T-helper 1 cell (primary cell): ENCODE results near the gene SMTNL2.
A peak's percentile ranks its signal among the peaks of the same experiment; 100 is the strongest.

Experiments used
- DNase-seq, 5 donors: peaks; one replicate each; pipeline ENCODE4 v3.0.0-alpha.2; 2012 to 2020

The SMTNL2 gene

DNA sequence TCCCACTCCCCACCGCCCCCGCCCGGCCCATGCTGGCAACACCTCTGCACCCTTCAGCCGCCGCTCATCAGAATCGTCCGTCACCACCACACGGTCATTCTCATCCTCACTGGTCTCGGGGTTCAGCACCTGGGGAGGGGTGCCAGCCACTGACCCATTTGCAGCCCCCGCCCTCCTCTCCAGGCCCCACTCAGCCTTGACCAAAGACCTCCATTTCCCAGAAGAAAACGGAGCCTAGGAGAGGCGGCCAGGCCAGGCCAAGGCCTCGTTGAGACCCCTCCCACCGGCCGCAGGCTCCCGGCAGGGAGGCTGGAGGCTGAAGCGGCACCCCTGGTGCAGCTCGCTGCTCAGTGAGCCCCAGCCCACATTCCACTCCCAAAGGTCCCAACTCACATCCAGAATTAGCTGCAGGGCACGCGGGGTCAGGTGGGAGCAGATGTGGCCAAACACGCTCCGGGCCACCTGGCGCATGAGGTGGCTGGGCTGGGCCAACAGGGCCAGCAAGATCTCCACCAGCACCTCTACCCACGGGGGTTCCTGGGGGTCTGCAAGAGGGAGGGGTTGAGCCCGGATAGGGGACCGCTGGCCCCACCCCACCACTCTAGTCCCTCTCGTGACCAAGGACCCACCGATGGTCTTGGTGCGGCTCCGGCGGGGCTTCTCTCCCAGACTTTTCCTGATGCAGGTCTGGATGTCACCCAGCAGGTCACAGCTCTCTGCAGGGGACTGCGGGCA is 38.9 kb upstream of the SMTNL2 start:
- no peak for DNase-seq

GRCh38 chr17:4547118-4547906 is 37.0 kb upstream of the SMTNL2 start:
- no peak for DNase-seq

DNA sequence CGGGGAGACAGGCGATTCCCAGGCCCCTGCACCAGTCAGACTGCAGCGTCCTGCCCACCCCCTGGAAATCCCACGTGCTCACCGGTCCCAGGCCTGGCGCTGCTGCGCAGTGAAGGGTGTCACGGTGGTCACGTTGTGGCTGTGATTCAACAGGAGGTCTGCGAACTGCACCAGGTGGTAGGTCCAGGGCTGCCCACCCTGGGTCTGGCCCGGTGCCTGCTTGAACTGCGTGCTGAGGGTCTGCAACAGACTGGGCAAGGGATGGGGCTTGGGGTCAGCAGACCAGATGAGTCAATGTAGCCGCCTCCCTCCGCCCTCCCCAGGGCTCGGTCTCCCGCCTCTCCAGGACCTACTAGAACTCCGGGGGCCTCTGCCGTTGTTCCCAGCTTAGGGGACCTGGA is 36.3 kb upstream of the SMTNL2 start:
- no peak for DNase-seq

- DNase-seq: no peak
Measured at GRCh38 chr17:4548721-4549531, 35.4 kb upstream of the SMTNL2 start.

GRCh38 chr17:4549781-4550533 is 34.4 kb upstream of the SMTNL2 start:
- DNase-seq: no peak

DNA sequence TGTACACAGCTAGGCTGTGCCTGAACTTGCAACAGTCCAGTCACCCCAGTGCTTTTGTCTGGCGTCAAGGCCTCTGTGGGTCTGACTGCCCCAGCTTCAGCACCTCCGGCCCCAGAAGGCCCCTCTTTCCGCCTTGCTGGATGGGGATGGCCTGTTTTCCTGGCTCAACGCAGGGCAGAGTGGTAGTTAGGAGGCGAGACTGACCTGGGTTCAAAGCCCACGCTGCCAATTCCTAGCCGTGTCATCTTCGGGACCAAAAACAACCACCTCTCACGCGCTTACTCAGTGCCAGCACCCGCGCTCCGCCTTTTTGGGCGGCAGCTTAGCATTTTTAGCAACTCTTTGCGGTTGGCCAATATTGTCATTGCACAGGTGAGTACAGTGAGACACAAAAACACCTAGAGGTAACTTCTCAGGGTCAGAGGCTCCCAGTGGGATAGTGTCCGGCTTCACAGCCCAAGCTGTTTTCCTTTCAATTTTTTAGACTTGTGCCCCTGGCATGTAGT is 33.7 kb upstream of the SMTNL2 start:
- no peak for DNase-seq

GRCh38 chr17:4551141-4551540 is 33.2 kb upstream of the SMTNL2 start:
- no peak for DNase-seq

GRCh38 chr17:4551796-4552525 is 32.4 kb upstream of the SMTNL2 start:
- DNase-seq: no peak

GRCh38 chr17:4553669-4554068 is 30.7 kb upstream of the SMTNL2 start:
- DNase-seq: no peak

DNA sequence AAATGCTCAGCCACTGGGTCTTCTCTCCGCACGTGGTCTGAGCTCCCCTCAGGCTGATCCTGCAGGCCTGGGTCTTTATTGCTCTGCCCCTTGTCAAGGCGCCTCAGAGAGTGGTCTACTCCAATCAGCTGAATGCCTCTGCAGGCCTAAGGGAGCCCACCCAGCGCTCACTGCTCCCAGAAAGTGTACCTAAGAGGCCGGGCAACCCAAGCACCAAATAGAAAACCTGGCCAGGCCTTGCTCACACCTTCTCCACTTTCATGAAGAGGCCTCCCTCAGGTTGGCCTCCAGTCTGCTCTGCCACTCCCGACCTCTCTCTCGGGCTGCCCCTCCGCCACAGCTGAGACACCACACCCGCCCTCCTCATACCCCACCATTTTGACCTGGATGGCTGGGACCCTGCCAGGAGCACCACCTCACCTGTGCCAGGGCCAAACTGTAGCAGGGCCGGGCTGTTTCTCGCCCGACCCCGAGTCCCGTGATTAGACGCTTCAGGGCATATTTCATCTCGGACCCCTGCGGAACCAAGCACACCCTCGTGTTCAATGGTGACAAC is 29.8 kb upstream of the SMTNL2 start:
- DNase-seq: no peak

DNA sequence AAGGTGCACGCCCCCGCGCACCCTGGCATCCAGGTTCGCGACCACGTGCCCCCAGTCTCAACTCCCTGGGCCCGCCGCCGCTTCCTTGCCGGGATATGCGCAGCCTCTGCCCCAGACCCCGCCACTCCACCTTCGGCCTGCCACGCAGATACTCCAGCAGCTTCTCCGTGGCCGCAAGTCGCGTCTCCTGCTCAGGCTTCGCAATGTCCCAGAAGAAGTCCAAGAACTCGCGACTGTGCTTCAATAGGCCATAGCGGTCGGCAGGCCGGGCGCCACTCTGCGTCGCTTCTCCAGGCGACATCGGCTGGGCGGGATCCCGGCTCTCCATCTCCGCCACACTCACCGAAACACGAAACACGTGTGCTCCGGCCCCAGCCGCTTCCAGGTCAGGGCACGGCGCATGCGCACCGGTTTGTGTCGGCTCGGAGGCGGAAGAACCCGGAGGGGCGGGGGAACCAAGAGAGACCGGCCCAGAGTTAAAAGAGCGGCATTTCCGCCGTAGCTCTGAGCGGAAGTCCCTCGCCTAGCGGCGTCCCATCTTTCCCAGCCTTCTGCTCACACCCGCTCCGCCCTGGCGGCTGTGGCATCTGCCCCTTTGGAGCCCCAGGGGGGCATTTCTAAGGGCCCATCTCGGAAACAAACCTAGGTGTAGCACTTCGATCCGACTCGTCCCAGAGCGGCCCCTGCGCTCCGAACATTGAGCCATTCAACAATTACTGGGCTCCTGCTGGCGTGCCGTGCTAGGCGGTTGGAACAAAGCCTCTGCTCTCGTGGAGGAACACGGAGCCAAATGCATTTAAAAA is 29.1 kb upstream of the SMTNL2 start, which contains the start of gene MYBBP1A:
Gene MYBBP1A, minus strand, starts transcription at position 388 of the 803 bp plus-strand sequence. Its CDS starts 60 bp downstream, at position 328.
- DNase-seq: peak; percentile 96 to 98 (median 96)

GRCh38 chr17:4555873-4556759 is 28.2 kb upstream of the SMTNL2 start:
- DNase-seq: no peak

DNA sequence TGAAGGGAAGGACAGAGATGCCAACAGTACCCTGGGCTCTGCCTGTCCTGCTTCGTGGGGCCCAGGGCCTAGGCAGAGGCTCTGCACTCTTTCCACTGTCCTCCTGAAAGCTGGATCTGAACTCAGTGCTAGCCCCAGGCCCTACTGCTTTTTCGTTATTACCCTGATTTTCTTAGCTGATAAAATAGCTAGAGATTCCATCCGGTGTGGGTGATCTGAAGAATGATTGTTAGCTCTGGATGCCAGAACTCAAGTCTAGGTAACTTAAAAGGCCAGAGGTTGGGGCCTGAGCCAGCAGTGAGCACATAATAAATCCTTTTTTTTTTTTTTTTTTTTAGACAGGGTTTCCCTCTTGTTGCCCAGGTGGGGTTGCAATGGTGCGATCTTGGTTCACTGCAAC is 27.3 kb upstream of the SMTNL2 start:
- DNase-seq: no peak

- no peak for DNase-seq
Measured at GRCh38 chr17:4557626-4558346, 26.5 kb upstream of the SMTNL2 start.

- DNase-seq: no peak
Measured at GRCh38 chr17:4558347-4558971, 25.9 kb upstream of the SMTNL2 start.

GRCh38 chr17:4559139-4559791 is 25.1 kb upstream of the SMTNL2 start:
- DNase-seq: no peak

DNA sequence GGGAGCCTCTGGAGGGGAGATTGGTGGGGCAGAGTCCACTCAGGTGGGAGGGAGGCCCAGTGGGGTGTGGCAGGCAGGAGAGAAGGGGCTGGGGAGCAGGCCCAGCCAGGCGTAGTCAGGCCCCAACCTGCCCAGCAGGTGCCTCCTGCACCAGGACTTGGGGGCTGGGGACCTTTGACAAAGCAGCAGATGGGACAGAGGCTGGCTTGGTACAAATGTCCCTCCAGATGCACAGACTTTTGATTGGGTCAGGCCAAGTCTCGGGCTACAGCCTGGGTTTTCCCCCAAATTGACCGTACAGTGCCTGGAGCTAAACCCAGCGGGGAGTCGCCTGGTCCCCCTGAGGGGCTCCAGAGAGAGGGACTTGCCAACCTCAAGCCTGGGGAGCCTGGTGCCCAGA is 24.4 kb upstream of the SMTNL2 start:
- no peak for DNase-seq

DNA sequence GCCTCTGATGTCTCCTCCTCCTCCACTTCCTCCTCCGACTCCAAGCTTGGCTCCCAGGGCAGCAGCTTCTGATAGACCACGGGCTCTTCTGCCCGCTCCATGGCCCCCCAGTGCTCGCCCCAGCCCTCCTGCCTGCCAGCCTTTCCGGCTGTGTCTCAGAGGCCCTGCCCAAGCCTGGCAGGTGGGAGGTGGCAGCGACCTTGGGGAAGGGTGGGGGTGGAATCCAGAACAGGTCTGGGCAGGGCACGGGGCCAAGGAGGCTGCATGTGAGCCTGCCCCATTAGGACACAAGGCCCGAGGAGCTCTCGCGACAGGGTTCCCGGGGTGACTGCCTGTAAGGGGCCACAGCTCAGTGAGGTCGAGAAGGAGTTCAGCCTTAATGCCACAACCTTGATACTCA is 23.9 kb upstream of the SMTNL2 start, which contains the start of gene GGT6:
Gene GGT6, minus strand, starts transcription at position 157 of the 400 bp plus-strand sequence. Its CDS starts 56 bp downstream, at position 101.
- no peak for DNase-seq
